Measurements from ENCODE around the gene SP100. TPM values are rescaled to one million over a fixed set of nuclear protein-coding genes. Genes with fewer than 3 reads are reported as not detected.

Gene SP100
- total RNA-seq, 2 experiments from 2014 or later = 242 to 243 TPM

GRCh38 chr2:230417436-230417835 lies 1.4 kb downstream of the SP100 start:
- Histone ChIP-seq H3K9me3 (ENCODE audit: control insufficient read depth in 1 of 2, insufficient read depth in 1 of 2, low read length in 2 of 2) (no peaks in the 10 kb centered on the region), H3K36me3 (ENCODE audit: insufficient read depth, low read length) (peaks cover 22% of the 10 kb centered on the region), H3K27ac (ENCODE audit: low read depth in 1 of 2, low read length in 2 of 2) (no peak overlapping the region), H3K27me3 (ENCODE audit: control insufficient read depth in 1 of 2, insufficient read depth in 2 of 2, low read length in 2 of 2) (no peaks in the 10 kb centered on the region), H3K4me1 (ENCODE audit: insufficient read depth, low read length) (peaks cover 54% of the 10 kb centered on the region), H3K4me3 (ENCODE audit: low read length) (peak overlapping the region; percentile 74)
- no peak for TF ChIP-seq CTCF (IDR thresholded peaks at IDR 0.05)
- peak overlapping the region; percentile 84 for H3K27ac Mint-ChIP-seq
- H3K4me1 Mint-ChIP-seq (ENCODE audit: low read depth) = peaks cover 95% of the 10 kb centered on the region
- H3K36me3 Mint-ChIP-seq (ENCODE audit: low read depth) = peaks cover 59% of the 10 kb centered on the region
- intact Hi-C loops (cut with DNase I, micrococcal nuclease) = loop anchor here (2.0 to 10.0 kb wide), 4 partner anchors 13 to 297 kb away; partner anchors contain the start of genes CAB39 (in 2 of the 2) and SP140 (in 1 of the 2)
- H3K4me3 Mint-ChIP-seq = peak overlapping the region; percentile 92
- POLR2A ChIA-PET = interaction anchor here (0.6 to 3.9 kb wide), 8 partner anchors 14 to 553 kb away, joined by 3 to 33 read pairs (median 3); partner anchors contain the start of genes SP110 and SP140L
- CTCF ChIA-PET = no interaction called here
- H3K27me3 Mint-ChIP-seq = no peaks in the 10 kb centered on the region
- ATAC-seq (ENCODE audit: poor library complexity) (no peak), DNase-seq (no peak)
- no peaks in the 10 kb centered on the region for H3K9me3 Mint-ChIP-seq

- TF ChIP-seq CTCF (IDR thresholded peaks at IDR 0.05) = no peak
- no peaks in the 10 kb centered on the region for H3K27me3 Mint-ChIP-seq
- peak overlapping the region; percentile 84 for H3K27ac Mint-ChIP-seq
- DNase-seq = peak in 2 of 14 experiments; percentile 10 to 13
- no peaks in the 10 kb centered on the region for H3K9me3 Mint-ChIP-seq
- Histone ChIP-seq H3K27me3 (ENCODE audit: control insufficient read depth in 1 of 2, insufficient read depth in 2 of 2, low read length in 2 of 2) (no peaks in the 10 kb centered on the region), H3K4me1 (ENCODE audit: insufficient read depth, low read length) (peaks cover 46% of the 10 kb centered on the region), H3K4me3 (ENCODE audit: low read length) (peak overlapping the region; percentile 74), H3K27ac (ENCODE audit: low read depth in 1 of 2, low read length in 2 of 2) (no peak overlapping the region), H3K36me3 (ENCODE audit: insufficient read depth, low read length) (peaks cover 32% of the 10 kb centered on the region), H3K9me3 (ENCODE audit: control insufficient read depth in 1 of 2, insufficient read depth in 1 of 2, low read length in 2 of 2) (no peaks in the 10 kb centered on the region)
- peaks cover 95% of the 10 kb centered on the region for H3K4me1 Mint-ChIP-seq (ENCODE audit: low read depth)
- H3K4me3 Mint-ChIP-seq = peak overlapping the region; percentile 92
- peaks cover 65% of the 10 kb centered on the region for H3K36me3 Mint-ChIP-seq (ENCODE audit: low read depth)
- CTCF ChIA-PET = no interaction called here
- no peak for ATAC-seq (ENCODE audit: poor library complexity)
- intact Hi-C loops (cut with DNase I, micrococcal nuclease) = loop anchor here (5.0 to 10.0 kb wide), 3 partner anchors 101 to 296 kb away; partner anchors contain the start of genes CAB39 (in 2 of the 2) and SP140 (in 1 of the 2)
- POLR2A ChIA-PET = interaction anchor here (0.6 to 3.9 kb wide), 6 partner anchors 91 to 243 kb away, joined by 3 to 33 read pairs (median 3); partner anchors contain the start of genes SP110 and SP140L
Measured at GRCh38 chr2:230418341-230419016, 2.5 kb downstream of the SP100 start.

- Mint-ChIP-seq H3K27me3 (no peaks in the 10 kb centered on the region), H3K36me3 (ENCODE audit: low read depth) (peaks cover 72% of the 10 kb centered on the region), H3K9me3 (no peaks in the 10 kb centered on the region), H3K4me1 (ENCODE audit: low read depth) (peaks cover 95% of the 10 kb centered on the region), H3K27ac (peak overlapping the region; percentile 84), H3K4me3 (peak overlapping the region; percentile 92)
- H3K9me3 ChIP-seq (ENCODE audit: control insufficient read depth in 1 of 2, insufficient read depth in 1 of 2, low read length in 2 of 2) = no peaks in the 10 kb centered on the region
- H3K4me1 ChIP-seq (ENCODE audit: insufficient read depth, low read length) = peaks cover 44% of the 10 kb centered on the region
- intact Hi-C loops (cut with DNase I, micrococcal nuclease) = loop anchor here (5.0 to 10.0 kb wide), 3 partner anchors 102 to 296 kb away; partner anchors contain the start of genes CAB39 (in 2 of the 2) and SP140 (in 1 of the 2)
- no peak for TF ChIP-seq CTCF (IDR thresholded peaks at IDR 0.05)
- no peak for DNase-seq
- no peak overlapping the region for H3K27ac ChIP-seq (ENCODE audit: low read depth in 1 of 2, low read length in 2 of 2)
- ATAC-seq (ENCODE audit: poor library complexity) = no peak
- no peaks in the 10 kb centered on the region for H3K27me3 ChIP-seq (ENCODE audit: control insufficient read depth in 1 of 2, insufficient read depth in 2 of 2, low read length in 2 of 2)
- ChIA-PET CTCF (no interaction called here), POLR2A (no interaction called here)
- peak overlapping the region; percentile 74 for H3K4me3 ChIP-seq (ENCODE audit: low read length)
- peaks cover 36% of the 10 kb centered on the region for H3K36me3 ChIP-seq (ENCODE audit: insufficient read depth, low read length)
Measured at GRCh38 chr2:230419181-230419580, 3.2 kb downstream of the SP100 start.
